GM23338 (cell line): ENCODE measurements around the gene MGAT5. TPM values are rescaled to one million over a fixed set of nuclear protein-coding genes. Genes with fewer than 3 reads are reported as not detected.

Source experiments
- ATAC-seq: fragments of 200-7000 bp; cut with Tn5 transposase; 3 replicates; pipeline ENCODE4 v1.9.1; 2020
- DNase-seq: peaks from one replicate; pipeline ENCODE4 v3.0.0-alpha.2; 2015; ENCODE audit warnings: low spot score
- H2AFZ ChIP-seq: fragments of 200-600 bp; sonication (generic); 2 replicates; pipeline ENCODE4 v1.8.0; 2016; ENCODE audit warnings: antibody characterized with exemption, mild to moderate bottlenecking, moderate library complexity
- H3F3A ChIP-seq: fragments of 200-600 bp; sonication (generic); replicated peaks from 2 replicates; pipeline ENCODE4 v1.8.0; 2017; ENCODE audit warnings: antibody characterized with exemption, mixed run types, low read depth
- H3K27ac ChIP-seq: fragments of 200-600 bp; sonication (generic); 2 replicates; pipeline ENCODE4 v1.6.1; 2016; ENCODE audit warnings: low read depth
- H3K27me3 ChIP-seq: fragments of 200-600 bp; sonication (generic); 2 replicates; pipeline ENCODE4 v1.8.0; 2016; ENCODE audit warnings: mild to moderate bottlenecking, mixed run types, moderate library complexity; ENCODE audit not compliant: insufficient read depth
- H3K36me3 ChIP-seq: fragments of 200-600 bp; sonication (generic); 2 replicates; pipeline ENCODE4 v1.8.0; 2016; ENCODE audit warnings: mild to moderate bottlenecking; ENCODE audit not compliant: insufficient read depth
- H3K4me1 ChIP-seq: fragments of 200-600 bp; sonication (generic); 2 replicates; pipeline ENCODE4 v1.8.0; 2016; ENCODE audit warnings: mild to moderate bottlenecking, moderate library complexity; ENCODE audit not compliant: insufficient read depth
- H3K4me2 ChIP-seq: fragments of 200-600 bp; sonication (generic); 2 replicates; pipeline ENCODE4 v1.7.1; 2017; ENCODE audit warnings: mixed run types
- H3K4me3 ChIP-seq: fragments of 200-600 bp; sonication (generic); 2 replicates; pipeline ENCODE4 v1.6.1; 2016; ENCODE audit warnings: mixed run types
- H3K79me2 ChIP-seq: fragments of 200-600 bp; sonication (generic); replicated peaks from 2 replicates; pipeline ENCODE4 v1.8.0; 2017; ENCODE audit warnings: mild to moderate bottlenecking; ENCODE audit not compliant: insufficient read depth
- H3K9me2 ChIP-seq: fragments of 200-600 bp; sonication (generic); 2 replicates; pipeline ENCODE4 v1.8.0; 2017; ENCODE audit not compliant: insufficient read depth
- H4K20me1 ChIP-seq: fragments of 200-600 bp; sonication (generic); replicated peaks from 2 replicates; pipeline ENCODE4 v1.8.0; 2017; ENCODE audit warnings: mild to moderate bottlenecking; ENCODE audit not compliant: insufficient read depth
- H3K27ac Mint-ChIP-seq: 2 replicates; pipeline ENCODE4 v1.8.0; 2020; ENCODE audit warnings: inconsistent platforms, mild to moderate bottlenecking, moderate library complexity, mixed read lengths
- H3K27me3 Mint-ChIP-seq: 3 replicates; pipeline ENCODE4 v1.8.0; 2022; ENCODE audit warnings: low read depth, mild to moderate bottlenecking, moderate library complexity, mixed read lengths, inconsistent platforms; ENCODE audit not compliant: insufficient read depth, poor library complexity
- H3K36me3 Mint-ChIP-seq: 3 replicates; pipeline ENCODE4 v1.8.0; 2021; ENCODE audit warnings: low read depth, mild to moderate bottlenecking, inconsistent platforms, moderate library complexity, mixed read lengths
- H3K4me1 Mint-ChIP-seq: 3 replicates; pipeline ENCODE4 v1.8.0; 2020; ENCODE audit warnings: mild to moderate bottlenecking, inconsistent platforms, mixed read lengths
- H3K4me3 Mint-ChIP-seq: 3 replicates; pipeline ENCODE4 v1.8.0; 2021; ENCODE audit warnings: moderate library complexity, mild to moderate bottlenecking, inconsistent platforms, mixed read lengths
- H3K9me3 Mint-ChIP-seq: 3 replicates; pipeline ENCODE4 v1.8.0; 2020; ENCODE audit warnings: moderate library complexity, mild to moderate bottlenecking, inconsistent platforms, mixed read lengths
- CREB1 ChIP-seq: fragments of 250-450 bp; sonication (Bioruptor Pico); IDR thresholded peaks from 2 replicates; pipeline ENCODE4 v1.5.0; 2020; ENCODE audit warnings: low read depth, mild to moderate bottlenecking, moderate library complexity
- EZH2 ChIP-seq: fragments of 200-600 bp; sonication (generic); IDR thresholded peaks from one replicate; pipeline ENCODE4 v1.8.0; 2017; ENCODE audit warnings: antibody characterized with exemption, mild to moderate bottlenecking, low read depth; ENCODE audit not compliant: unreplicated experiment
- EZH2phosphoT487 ChIP-seq: fragments of 200-600 bp; sonication (generic); IDR thresholded peaks from one replicate; pipeline ENCODE4 v1.8.1; 2018; ENCODE audit warnings: antibody characterized with exemption; ENCODE audit not compliant: unreplicated experiment
- JUNB ChIP-seq: IDR thresholded peaks from one replicate; pipeline ENCODE4 v1.6.1; 2016; ENCODE audit warnings: antibody characterized with exemption; ENCODE audit not compliant: unreplicated experiment
- NANOG ChIP-seq: IDR thresholded peaks from 2 replicates; pipeline ENCODE4 v1.6.1; 2016; ENCODE audit warnings: antibody characterized with exemption, borderline replicate concordance
- POLR2AphosphoS5 ChIP-seq: IDR thresholded peaks from 2 replicates; pipeline ENCODE4 v1.6.1; 2016; ENCODE audit warnings: antibody characterized with exemption, low read depth
- REST ChIP-seq: IDR thresholded peaks from one replicate; pipeline ENCODE4 v1.6.1; 2018; ENCODE audit warnings: antibody characterized with exemption; ENCODE audit not compliant: unreplicated experiment
- STAT1 ChIP-seq: IDR thresholded peaks from one replicate; pipeline ENCODE4 v1.6.1; 2016; ENCODE audit warnings: antibody characterized with exemption; ENCODE audit not compliant: unreplicated experiment
- ZNF114 ChIP-seq: fragments of 250-450 bp; sonication (Bioruptor Pico); IDR thresholded peaks from 2 replicates; pipeline ENCODE4 v1.5.0; 2020; ENCODE audit warnings: mild to moderate bottlenecking, moderate library complexity
- ZNF331 ChIP-seq: fragments of 250-450 bp; sonication (Bioruptor Pico); IDR thresholded peaks from 2 replicates; pipeline ENCODE4 v1.5.0; 2020; ENCODE audit warnings: low read depth, mild to moderate bottlenecking, moderate library complexity
- ZNF462 ChIP-seq: fragments of 250-450 bp; sonication (Bioruptor Pico); IDR thresholded peaks from 2 replicates; pipeline ENCODE4 v1.5.0; 2020; ENCODE audit warnings: mild to moderate bottlenecking, moderate library complexity
- polyA plus RNA-seq: library from polyadenylated mRNA; unstranded; fragments of >200 nt; fragmentation: Nextera tagmentation; extraction: Ambion mirVana; gene quantifications from 2 replicates; pipeline ENCODE4 v1.2.1, GENCODE V29; 2016
- total RNA-seq: library from RNA; depleted of rRNA; stranded (reverse); fragments of >200 nt; shearing (Covaris generic); gene quantifications from 2 replicates; pipeline ENCODE4 v1.2.3, GENCODE V29; 2014
- TF ChIP-seq, protein P1 (sequence below), 2 experiments: fragments of 200-600 bp in 1 of 2; sonication (generic) in 1 of 2; conservative IDR thresholded peaks; 2 replicates each; pipeline versions ENCODE4 v1.5.1 to v1.6.1; 2016 to 2017; ENCODE audit warnings: antibody characterized with exemption in 2 of 2, low read depth in 2 of 2, mild to moderate bottlenecking in 2 of 2, moderate library complexity in 1 of 2
- TF ChIP-seq, protein P2 (sequence below): IDR thresholded peaks from 2 replicates; pipeline ENCODE4 v1.6.1; 2016; ENCODE audit warnings: antibody characterized with exemption

The MGAT5 gene
- total and polyA plus RNA-seq, 2 experiments from 2014 or later: 4.6 to 27.6 TPM

- H3K27ac Mint-ChIP-seq: no peak overlapping the region
Observed at GRCh38 chr2:134290358-134290757, 36.5 kb downstream of the MGAT5 start.

More at GRCh38 chr2:134290358-134290757, 36.5 kb downstream of the MGAT5 start:
- no peaks in the 10 kb centered on the region for H3K27me3 ChIP-seq
- H3K4me3 Mint-ChIP-seq: no peak overlapping the region
- H3K36me3 ChIP-seq: no peaks in the 10 kb centered on the region
- H3K4me2 ChIP-seq: no peak overlapping the region
- H3K27me3 Mint-ChIP-seq: no peaks in the 10 kb centered on the region
- H3K9me3 Mint-ChIP-seq: no peaks in the 10 kb centered on the region
- no peak overlapping the region for H3K4me3 ChIP-seq
- H3K27ac ChIP-seq: no peak overlapping the region
- no peaks in the 10 kb centered on the region for H3K36me3 Mint-ChIP-seq
- no peaks in the 10 kb centered on the region for H3K9me2 ChIP-seq
- peaks cover 13% of the 10 kb centered on the region for H4K20me1 ChIP-seq
- no peaks in the 10 kb centered on the region for H3F3A ChIP-seq
- TF ChIP-seq ZNF114 (CRISPR knock-in tag) (no peak), EZH2 (no peak), ZNF462 (no peak), NANOG (no peak), STAT1 (no peak), ZNF331 (no peak), EZH2phosphoT487 (no peak), CREB1 (CRISPR knock-in tag) (no peak), JUNB (no peak), POLR2AphosphoS5 (no peak), REST (no peak)
- TF ChIP-seq, protein P1, sequence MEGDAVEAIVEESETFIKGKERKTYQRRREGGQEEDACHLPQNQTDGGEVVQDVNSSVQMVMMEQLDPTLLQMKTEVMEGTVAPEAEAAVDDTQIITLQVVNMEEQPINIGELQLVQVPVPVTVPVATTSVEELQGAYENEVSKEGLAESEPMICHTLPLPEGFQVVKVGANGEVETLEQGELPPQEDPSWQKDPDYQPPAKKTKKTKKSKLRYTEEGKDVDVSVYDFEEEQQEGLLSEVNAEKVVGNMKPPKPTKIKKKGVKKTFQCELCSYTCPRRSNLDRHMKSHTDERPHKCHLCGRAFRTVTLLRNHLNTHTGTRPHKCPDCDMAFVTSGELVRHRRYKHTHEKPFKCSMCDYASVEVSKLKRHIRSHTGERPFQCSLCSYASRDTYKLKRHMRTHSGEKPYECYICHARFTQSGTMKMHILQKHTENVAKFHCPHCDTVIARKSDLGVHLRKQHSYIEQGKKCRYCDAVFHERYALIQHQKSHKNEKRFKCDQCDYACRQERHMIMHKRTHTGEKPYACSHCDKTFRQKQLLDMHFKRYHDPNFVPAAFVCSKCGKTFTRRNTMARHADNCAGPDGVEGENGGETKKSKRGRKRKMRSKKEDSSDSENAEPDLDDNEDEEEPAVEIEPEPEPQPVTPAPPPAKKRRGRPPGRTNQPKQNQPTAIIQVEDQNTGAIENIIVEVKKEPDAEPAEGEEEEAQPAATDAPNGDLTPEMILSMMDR (conservative IDR thresholded peaks at IDR 0.05; ENCODE audit: low read depth in 2 of 2): no peak
- TF ChIP-seq, protein P2, sequence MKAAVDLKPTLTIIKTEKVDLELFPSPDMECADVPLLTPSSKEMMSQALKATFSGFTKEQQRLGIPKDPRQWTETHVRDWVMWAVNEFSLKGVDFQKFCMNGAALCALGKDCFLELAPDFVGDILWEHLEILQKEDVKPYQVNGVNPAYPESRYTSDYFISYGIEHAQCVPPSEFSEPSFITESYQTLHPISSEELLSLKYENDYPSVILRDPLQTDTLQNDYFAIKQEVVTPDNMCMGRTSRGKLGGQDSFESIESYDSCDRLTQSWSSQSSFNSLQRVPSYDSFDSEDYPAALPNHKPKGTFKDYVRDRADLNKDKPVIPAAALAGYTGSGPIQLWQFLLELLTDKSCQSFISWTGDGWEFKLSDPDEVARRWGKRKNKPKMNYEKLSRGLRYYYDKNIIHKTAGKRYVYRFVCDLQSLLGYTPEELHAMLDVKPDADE: no peak
- DNase-seq (no peak), ATAC-seq (no peak)
- H3K4me1 ChIP-seq: peaks cover 3% of the 10 kb centered on the region; the same call in 1 of the 2 replicates
- H2AFZ ChIP-seq: no peak overlapping the region
- peaks cover 14% of the 10 kb centered on the region for H3K4me1 Mint-ChIP-seq
- peaks cover 7% of the 10 kb centered on the region for H3K79me2 ChIP-seq
